Neural cell (in vitro differentiated cells): ENCODE data around the gene NKIRAS1.

Source experiments
- CTCF ChIP-seq: fragments of 450-650 bp; IDR thresholded peaks from 2 replicates; pipeline ENCODE4 v1.5.1; 2014; ENCODE audit warnings: antibody characterized with exemption, mild to moderate bottlenecking, moderate library complexity; ENCODE audit not compliant: poor library complexity, severe bottlenecking
- EP300 ChIP-seq: fragments of 450-650 bp; conservative IDR thresholded peaks from 2 replicates; pipeline ENCODE4 v1.6.1; 2014; ENCODE audit warnings: antibody characterized with exemption, mild to moderate bottlenecking, moderate library complexity; ENCODE audit not compliant: poor library complexity, severe bottlenecking
- EZH2 ChIP-seq: fragments of 200-600, 300-800 bp; shearing (Covaris generic), sonication (generic); IDR thresholded peaks from 2 replicates; pipeline ENCODE4 v1.6.1; 2014; ENCODE audit warnings: antibody characterized with exemption, low read length, borderline replicate concordance, mild to moderate bottlenecking; ENCODE audit not compliant: insufficient read depth, poor library complexity, severe bottlenecking
- MXI1 ChIP-seq: fragments of 450-650 bp; conservative IDR thresholded peaks from 2 replicates; pipeline ENCODE4 v1.6.1; 2014; ENCODE audit warnings: antibody characterized with exemption, mild to moderate bottlenecking; ENCODE audit not compliant: poor library complexity, severe bottlenecking
- POLR2AphosphoS5 ChIP-seq: IDR thresholded peaks from 2 replicates; pipeline ENCODE4 v1.6.1; 2012
- RAD21 ChIP-seq: fragments of 450-650 bp; conservative IDR thresholded peaks from 2 replicates; pipeline ENCODE4 v1.6.1; 2014; ENCODE audit warnings: antibody characterized with exemption, mild to moderate bottlenecking, moderate library complexity
- REST ChIP-seq: IDR thresholded peaks from 2 replicates; pipeline ENCODE4 v1.6.1; 2012; ENCODE audit warnings: borderline replicate concordance

GRCh38 chr3:23921052-23921511, 4.3 kb upstream of the NKIRAS1 start:
- no peak for TF ChIP-seq EZH2
- TF ChIP-seq REST = no peak
- no peak for TF ChIP-seq CTCF
- no peak for TF ChIP-seq EP300
- no peak for TF ChIP-seq POLR2AphosphoS5
- no peak for TF ChIP-seq RAD21
- TF ChIP-seq MXI1 = no peak
